Measurements from ENCODE around the gene CCT6B. TPM values are rescaled to one million over a fixed set of nuclear protein-coding genes. Genes with fewer than 3 reads are reported as not detected.
A peak's percentile ranks its signal among the peaks of the same experiment; 100 is the strongest.

The CCT6B gene
- total and polyA plus RNA-seq, 9 of the 15 experiments (the other 6 are each of a cell fraction or from before 2014, with no cell fraction given): 0.25 to 0.91 (median 0.58) TPM

DNA sequence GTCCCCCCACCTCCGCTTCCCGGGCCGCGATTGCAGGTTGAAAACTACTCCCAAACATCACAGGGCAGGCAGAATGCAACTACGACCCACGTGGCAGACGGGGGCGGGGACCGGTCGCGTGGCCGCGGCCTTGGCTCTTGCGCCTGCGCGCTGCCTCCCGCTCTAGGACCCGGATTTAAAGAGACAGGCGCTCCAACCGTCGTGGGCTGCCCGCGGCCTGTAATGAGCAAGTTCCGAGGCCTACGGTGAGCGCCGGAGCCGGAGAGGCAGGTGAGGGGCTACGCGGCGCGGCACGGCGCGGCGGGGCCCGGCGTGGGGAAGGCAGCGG, 19.1 kb upstream of the CCT6B start, which contains the start of gene LIG3 (continued):
- TF ChIP-seq, protein P1, sequence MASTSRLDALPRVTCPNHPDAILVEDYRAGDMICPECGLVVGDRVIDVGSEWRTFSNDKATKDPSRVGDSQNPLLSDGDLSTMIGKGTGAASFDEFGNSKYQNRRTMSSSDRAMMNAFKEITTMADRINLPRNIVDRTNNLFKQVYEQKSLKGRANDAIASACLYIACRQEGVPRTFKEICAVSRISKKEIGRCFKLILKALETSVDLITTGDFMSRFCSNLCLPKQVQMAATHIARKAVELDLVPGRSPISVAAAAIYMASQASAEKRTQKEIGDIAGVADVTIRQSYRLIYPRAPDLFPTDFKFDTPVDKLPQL (IDR thresholded peaks at IDR 0.05; ENCODE audit: extremely low read depth, insufficient read length): no peak
- TF ChIP-seq GTF2E2 (tag; IDR thresholded peaks at IDR 0.05): no peak
- TF ChIP-seq, protein P2, sequence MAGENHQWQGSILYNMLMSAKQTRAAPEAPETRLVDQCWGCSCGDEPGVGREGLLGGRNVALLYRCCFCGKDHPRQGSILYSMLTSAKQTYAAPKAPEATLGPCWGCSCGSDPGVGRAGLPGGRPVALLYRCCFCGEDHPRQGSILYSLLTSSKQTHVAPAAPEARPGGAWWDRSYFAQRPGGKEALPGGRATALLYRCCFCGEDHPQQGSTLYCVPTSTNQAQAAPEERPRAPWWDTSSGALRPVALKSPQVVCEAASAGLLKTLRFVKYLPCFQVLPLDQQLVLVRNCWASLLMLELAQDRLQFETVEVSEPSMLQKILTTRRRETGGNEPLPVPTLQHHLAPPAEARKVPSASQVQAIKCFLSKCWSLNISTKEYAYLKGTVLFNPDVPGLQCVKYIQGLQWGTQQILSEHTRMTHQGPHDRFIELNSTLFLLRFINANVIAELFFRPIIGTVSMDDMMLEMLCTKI (IDR thresholded peaks at IDR 0.05; ENCODE audit: partially characterized antibody): no peak
- TF ChIP-seq ZNF274 (IDR thresholded peaks at IDR 0.05; ENCODE audit: borderline replicate concordance, low read depth, low read length): no peak
- no peak for TF ChIP-seq ZNF354B (CRISPR knock-in tag; IDR thresholded peaks at IDR 0.05)
- TF ChIP-seq, protein P3, sequence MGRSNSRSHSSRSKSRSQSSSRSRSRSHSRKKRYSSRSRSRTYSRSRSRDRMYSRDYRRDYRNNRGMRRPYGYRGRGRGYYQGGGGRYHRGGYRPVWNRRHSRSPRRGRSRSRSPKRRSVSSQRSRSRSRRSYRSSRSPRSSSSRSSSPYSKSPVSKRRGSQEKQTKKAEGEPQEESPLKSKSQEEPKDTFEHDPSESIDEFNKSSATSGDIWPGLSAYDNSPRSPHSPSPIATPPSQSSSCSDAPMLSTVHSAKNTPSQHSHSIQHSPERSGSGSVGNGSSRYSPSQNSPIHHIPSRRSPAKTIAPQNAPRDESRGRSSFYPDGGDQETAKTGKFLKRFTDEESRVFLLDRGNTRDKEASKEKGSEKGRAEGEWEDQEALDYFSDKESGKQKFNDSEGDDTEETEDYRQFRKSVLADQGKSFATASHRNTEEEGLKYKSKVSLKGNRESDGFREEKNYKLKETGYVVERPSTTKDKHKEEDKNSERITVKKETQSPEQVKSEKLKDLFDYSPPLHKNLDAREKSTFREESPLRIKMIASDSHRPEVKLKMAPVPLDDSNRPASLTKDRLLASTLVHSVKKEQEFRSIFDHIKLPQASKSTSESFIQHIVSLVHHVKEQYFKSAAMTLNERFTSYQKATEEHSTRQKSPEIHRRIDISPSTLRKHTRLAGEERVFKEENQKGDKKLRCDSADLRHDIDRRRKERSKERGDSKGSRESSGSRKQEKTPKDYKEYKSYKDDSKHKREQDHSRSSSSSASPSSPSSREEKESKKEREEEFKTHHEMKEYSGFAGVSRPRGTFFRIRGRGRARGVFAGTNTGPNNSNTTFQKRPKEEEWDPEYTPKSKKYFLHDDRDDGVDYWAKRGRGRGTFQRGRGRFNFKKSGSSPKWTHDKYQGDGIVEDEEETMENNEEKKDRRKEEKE (IDR thresholded peaks at IDR 0.05; ENCODE audit: borderline replicate concordance in 1 of 2, control insufficient read depth in 1 of 2, low read depth in 2 of 2, low read length in 1 of 2): no peak
- TF ChIP-seq PCBP1 (IDR thresholded peaks at IDR 0.05; ENCODE audit: low read depth, low read length, poor library complexity, severe bottlenecking): no peak
- TF ChIP-seq FOXA1 (IDR thresholded peaks at IDR 0.05; ENCODE audit: borderline replicate concordance): no peak
- no peak for TF ChIP-seq ARHGAP35 (IDR thresholded peaks at IDR 0.05; ENCODE audit: partially characterized antibody)
- TF ChIP-seq NUFIP1 (IDR thresholded peaks at IDR 0.05; ENCODE audit: partially characterized antibody): no peak
- no peak for TF ChIP-seq CHD1 (IDR thresholded peaks at IDR 0.05; ENCODE audit: low read length)
- peak in 1 of 2 experiments; percentile 8; a peak in 2 of 4 replicates for TF ChIP-seq NONO (IDR thresholded peaks at IDR 0.05; ENCODE audit: low read depth in 2 of 2, low read length in 1 of 2)
- TF ChIP-seq CAMTA2 (CRISPR knock-in tag; conservative IDR thresholded peaks at IDR 0.05): no peak
- TF ChIP-seq HNRNPUL1 (IDR thresholded peaks at IDR 0.05; ENCODE audit: low read length): no peak
- TF ChIP-seq, protein P4, sequence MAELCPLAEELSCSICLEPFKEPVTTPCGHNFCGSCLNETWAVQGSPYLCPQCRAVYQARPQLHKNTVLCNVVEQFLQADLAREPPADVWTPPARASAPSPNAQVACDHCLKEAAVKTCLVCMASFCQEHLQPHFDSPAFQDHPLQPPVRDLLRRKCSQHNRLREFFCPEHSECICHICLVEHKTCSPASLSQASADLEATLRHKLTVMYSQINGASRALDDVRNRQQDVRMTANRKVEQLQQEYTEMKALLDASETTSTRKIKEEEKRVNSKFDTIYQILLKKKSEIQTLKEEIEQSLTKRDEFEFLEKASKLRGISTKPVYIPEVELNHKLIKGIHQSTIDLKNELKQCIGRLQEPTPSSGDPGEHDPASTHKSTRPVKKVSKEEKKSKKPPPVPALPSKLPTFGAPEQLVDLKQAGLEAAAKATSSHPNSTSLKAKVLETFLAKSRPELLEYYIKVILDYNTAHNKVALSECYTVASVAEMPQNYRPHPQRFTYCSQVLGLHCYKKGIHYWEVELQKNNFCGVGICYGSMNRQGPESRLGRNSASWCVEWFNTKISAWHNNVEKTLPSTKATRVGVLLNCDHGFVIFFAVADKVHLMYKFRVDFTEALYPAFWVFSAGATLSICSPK (IDR thresholded peaks at IDR 0.05; ENCODE audit: borderline replicate concordance): no peak
- peak; percentile 43; the same call in 1 of the 2 replicates for TF ChIP-seq MBD2 (IDR thresholded peaks at IDR 0.05; ENCODE audit: borderline replicate concordance, low read depth)
- TF ChIP-seq MYC (IDR thresholded peaks at IDR 0.05; ENCODE audit: low read depth, low read length): peak; percentile 99
- TF ChIP-seq MYC (CRISPR knock-in tag; IDR thresholded peaks at IDR 0.05; ENCODE audit: borderline replicate concordance, low read depth): peak; percentile 67; the same call in 1 of the 2 replicates
- TF ChIP-seq RBM34 (IDR thresholded peaks at IDR 0.05; ENCODE audit: borderline replicate concordance, insufficient read depth, low read length): no peak
- no peak for TF ChIP-seq CEBPG (CRISPR knock-in tag; IDR thresholded peaks at IDR 0.05)
- 0 out of 4 replicates have a peak, but pooled peaks of 1 of the 2 experiments have one; percentile 12 for TF ChIP-seq CEBPG (tag; conservative IDR thresholded peaks at IDR 0.05 in 1 of 2, IDR thresholded peaks at IDR 0.05 in 1 of 2)
- no peak for TF ChIP-seq OTX1 (CRISPR knock-in tag; IDR thresholded peaks at IDR 0.05)
